Left cardiac atrium (tissue), 4 donors: ENCODE measurements around the gene MRPL58. TPM values are rescaled to one million over a fixed set of nuclear protein-coding genes. Genes with fewer than 3 reads are reported as not detected.
"Not testable (repeated sequence)": the region's sequence is repeated elsewhere in the genome, so short reads cannot be mapped to it uniquely, and the experiment has no call there.

Source experiments
- ATAC-seq, 2 donors: fragments of 200-7000 bp; cut with Tn5 transposase; one replicate each; pipeline ENCODE4 v1.9.1; 2020; ENCODE audit warnings: mild to moderate bottlenecking in 2 of 2, moderate library complexity in 2 of 2
- DNase-seq: peaks from one replicate; pipeline ENCODE4 v3.0.0-alpha.2; 2020
- intact Hi-C, 2 donors: fragments of 100-400 bp; cut with DNase I; formaldehyde crosslinking; loops; one replicate each; pipeline versions ENCODE4 v1.14.1 to v1.15.1; 2022 to 2023
- total RNA-seq, 2 donors: library from RNA; stranded (reverse); fragmentation: NEBNext Ultra II Directional; extraction: Animal tissue kit (Norgen Biotek cat#: 25700); gene quantifications; one replicate each; pipeline ENCODE4 v1.2.1, GENCODE V29; 2021
- donor health status: DM: no; HTN: yes; CAD: no.
- donor health status: DM: no; HTN: yes; CAD: no; lungs with severe emphysema.
- donor health status: DM: yes; HTN: yes; CAD: no.
- donor health status: Dilated cardiomyopathy.

MRPL58 gene
- total RNA-seq, 2 donors from 2014 or later = 38.1 to 46.7 TPM

DNA sequence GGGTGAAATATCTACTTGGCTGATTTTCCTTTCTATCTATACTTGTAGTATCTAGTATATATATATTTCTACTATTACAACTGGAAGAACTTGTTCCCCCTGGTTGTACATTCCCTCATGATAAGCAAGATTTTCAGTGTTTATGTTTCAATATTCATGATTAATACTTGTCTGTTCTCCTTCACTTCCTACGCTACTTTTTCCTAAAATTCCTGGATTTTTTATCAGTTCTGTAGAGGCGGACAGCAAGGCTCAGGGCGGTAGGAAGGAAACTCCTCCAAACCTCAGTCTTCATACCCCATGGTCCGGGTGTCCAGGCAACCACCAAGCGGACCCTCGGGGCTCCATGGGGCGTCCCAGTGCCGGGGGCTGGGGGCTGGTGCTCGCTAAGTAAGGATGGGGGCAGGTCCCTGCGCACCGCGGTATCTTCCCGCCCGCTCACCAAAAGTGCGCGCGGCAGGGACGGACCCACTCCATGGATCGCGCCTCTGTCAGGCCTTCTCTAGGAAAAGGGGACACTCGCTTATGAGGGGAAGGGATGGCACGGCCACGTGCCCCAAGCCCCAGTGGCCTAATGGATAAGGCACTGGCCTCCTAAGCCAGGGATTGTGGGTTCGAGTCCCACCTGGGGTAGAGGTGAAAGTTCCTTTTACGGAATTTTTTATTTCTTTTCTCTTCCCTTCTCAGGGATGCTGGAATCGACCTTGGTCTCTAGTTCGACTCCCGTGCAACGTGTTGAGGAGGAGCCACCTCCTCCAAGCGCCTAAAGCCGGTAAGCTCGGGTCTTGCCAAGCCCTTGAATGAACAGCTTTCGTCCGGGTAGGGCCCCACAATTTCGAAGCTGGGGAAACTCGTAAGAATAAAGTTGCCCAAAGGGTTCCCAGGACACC lies 21.1 kb downstream of the MRPL58 start:
- intact Hi-C loops = loop anchor here in 1 of 2 donors (5.0 kb wide), 1 partner anchor 51 kb away; no protein-coding TSS in a partner anchor
- ATAC-seq = peak; percentile 64 to 79
- DNase-seq = peak; percentile 88

DNA sequence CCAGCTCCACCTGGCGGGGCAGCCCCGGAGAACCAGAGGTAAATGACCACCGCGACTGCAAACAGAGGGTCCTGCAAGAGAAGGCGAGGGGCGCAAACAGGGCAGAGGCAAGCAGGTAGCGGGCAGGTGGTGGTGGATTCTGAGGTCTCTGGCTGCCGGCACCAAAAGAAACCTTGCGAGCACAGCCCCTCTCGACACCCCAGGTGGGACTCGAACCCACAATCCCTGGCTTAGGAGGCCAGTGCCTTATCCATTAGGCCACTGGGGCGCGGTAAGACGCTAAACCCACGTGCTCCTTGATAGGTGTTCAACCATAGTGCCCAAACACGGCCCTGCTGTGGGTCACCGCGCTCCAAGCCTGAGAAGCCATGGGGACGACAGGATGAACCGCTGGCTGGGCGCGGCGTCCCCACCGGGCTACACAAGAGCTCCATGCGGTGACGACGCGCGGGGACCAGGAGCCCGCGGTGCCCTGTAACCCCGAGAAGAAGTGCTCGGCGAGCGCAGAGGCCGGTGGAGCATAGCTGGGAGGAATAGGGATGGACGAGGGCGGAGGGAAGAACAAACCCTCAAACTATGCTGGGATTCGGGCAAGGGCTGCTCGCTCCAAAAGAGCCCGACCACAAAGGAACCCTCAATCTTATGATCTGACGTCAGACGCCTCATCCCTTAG lies 21.9 kb downstream of the MRPL58 start:
- intact Hi-C loops = loop anchor here in 1 of 2 donors (5.0 kb wide), 1 partner anchor 52 kb away; no protein-coding TSS in a partner anchor
- DNase-seq = peak; percentile 88

DNA sequence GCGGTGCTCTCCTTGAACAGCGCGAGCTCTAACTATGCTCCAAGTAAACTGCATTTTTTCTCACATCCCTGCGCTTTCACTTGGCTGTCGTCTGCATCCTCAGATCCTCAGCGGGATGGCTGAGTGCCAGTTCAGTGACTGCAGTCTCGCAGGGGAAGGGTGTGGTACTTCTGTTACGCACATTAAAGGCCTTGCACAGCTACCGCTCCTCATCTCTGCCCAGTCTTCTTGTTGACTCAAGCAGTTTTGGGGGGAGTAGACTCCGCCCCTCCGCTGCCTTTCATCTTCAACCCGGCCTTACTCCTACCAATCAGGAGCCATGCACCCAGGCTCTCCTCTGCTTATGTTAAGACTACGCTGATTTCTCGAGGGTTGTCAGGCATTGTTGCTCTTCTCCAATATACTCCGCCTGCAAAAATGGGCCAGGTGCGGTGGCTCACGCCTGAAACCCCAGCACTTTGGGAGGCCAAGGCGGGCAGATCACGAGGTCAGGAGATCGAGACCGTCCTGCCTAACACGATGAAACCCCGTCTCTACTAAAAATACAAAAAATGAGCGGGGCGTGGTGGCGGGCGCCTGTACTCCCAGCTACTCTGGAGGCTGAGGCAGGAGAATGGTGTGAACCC lies 24.3 kb downstream of the MRPL58 start:
- peak; percentile 27 to 32 for ATAC-seq
- intact Hi-C loops = no loop called here
- DNase-seq = peak; percentile 94

More for the DNA sequence above, 21.9 kb downstream of the MRPL58 start:
- peak; percentile 73 to 80 for ATAC-seq

DNA sequence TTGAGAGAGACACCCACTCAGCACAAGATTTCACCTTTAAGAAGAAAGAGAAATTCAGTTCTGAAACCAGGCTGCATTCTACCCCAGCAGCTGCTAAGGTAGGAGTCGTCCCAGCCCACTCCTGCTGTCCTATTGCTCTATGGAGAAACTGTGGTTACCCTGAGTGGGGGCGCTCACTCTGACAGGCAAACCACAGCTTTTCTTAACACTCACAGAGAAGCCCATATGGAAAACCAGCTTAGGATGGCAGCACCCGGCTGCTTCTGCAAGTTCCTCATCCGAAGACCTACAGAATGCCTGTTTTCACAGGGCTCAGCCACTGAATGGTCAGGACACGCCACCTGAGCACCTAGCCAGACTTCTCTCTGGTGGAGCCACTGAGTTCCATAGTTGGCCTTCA lies 26.8 kb downstream of the MRPL58 start:
- intact Hi-C loops = no loop called here
- ATAC-seq (no peak), DNase-seq (no peak)

DNA sequence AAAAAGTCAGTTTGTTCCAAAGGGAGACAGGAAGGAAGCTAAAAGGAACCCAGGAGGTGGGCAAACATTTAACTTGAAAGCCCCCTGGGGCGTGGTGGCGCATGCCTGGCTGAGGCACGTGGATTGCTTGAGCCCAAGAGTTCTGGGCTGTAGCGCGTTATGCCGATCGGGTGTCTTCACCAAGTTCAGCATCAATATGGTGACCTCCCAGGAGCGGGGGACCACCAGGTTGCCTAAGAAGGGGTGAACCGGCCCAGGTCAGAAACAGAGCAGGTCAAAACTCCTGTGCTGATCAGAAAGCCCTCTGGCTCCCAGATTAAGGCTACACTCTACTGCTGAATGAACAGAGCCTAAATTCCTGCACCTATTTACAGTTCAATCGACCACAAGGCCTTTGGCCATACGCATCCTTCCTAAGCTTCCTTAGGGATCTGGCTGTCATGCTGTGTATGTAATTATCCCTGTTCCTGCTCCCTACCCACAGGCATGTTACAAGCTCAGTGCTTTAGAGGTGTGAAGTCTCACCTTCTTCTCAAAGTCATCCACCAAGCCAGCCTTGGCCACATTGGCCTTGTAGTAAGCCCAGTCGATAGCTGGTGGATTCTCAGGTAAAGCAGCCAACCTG lies 29.3 kb downstream of the MRPL58 start:
- intact Hi-C loops = no loop called here
- ATAC-seq = no peak

DNA sequence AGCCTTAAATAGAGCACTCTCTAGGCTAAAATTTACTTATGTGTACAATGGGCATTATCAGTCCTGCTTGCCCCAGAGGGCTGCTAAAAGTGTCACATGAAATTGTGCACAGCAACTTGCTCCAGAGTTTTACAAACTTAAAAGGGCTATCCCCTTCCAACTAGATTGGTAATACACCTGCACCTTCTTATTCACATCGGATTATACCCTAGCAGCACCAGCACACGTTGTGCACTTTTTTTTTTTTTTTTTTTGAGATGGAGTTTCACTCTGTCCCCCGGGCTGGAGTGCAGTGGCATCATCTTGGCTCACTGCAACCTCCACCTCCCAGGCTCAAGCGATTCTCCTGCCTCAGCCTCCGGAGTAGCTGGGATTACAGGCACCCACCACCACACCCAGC lies 31.3 kb downstream of the MRPL58 start:
- DNase-seq, intact Hi-C loops, ATAC-seq: not testable (repeated sequence)

More for the DNA sequence above, 29.3 kb downstream of the MRPL58 start:
- no peak for DNase-seq

DNA sequence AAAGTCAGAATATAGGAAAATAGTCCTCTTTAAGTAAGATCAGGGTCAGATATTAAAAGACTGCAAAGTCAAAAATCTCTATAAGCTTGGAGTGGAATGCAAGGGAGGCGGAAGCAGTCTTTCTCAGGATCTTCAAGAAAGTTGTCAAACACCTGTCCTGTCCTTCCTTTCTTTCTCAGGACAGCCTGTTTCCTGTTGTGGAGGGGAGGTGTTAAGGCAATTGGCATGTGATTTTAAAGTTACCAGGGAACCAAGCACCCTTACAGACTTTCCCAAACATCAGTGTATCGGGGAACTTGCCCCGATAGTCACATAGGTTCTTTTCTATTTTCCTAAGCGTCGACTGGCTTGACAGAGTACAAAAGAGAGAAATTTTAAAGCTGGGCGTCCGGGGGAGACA lies 32.2 kb downstream of the MRPL58 start:
- intact Hi-C loops = no loop called here
- ATAC-seq = no peak
- no peak for DNase-seq

DNA sequence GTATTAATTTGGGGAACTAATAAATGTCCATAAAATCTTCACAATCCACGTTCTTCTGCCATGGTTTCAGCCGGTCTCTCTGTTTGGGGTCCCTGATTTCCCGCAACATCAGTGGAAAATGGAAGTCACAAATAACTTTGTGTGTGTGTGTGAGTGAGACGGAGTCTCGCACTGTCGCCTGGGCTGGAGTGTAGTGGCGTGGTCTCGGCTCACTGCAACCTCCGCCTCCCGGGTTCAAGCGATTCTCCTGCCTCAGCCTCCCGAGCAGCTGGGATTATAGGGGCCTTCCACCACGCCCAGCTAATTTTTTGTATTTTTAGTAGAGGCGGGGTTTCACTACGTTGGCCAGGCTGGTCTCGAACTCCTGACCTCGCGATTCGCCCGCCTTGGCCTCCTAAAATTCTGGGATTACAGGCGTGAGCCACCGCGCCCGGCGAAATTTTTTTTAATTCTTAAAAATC lies 33.5 kb downstream of the MRPL58 start:
- DNase-seq, intact Hi-C loops, ATAC-seq: not testable (repeated sequence)

DNA sequence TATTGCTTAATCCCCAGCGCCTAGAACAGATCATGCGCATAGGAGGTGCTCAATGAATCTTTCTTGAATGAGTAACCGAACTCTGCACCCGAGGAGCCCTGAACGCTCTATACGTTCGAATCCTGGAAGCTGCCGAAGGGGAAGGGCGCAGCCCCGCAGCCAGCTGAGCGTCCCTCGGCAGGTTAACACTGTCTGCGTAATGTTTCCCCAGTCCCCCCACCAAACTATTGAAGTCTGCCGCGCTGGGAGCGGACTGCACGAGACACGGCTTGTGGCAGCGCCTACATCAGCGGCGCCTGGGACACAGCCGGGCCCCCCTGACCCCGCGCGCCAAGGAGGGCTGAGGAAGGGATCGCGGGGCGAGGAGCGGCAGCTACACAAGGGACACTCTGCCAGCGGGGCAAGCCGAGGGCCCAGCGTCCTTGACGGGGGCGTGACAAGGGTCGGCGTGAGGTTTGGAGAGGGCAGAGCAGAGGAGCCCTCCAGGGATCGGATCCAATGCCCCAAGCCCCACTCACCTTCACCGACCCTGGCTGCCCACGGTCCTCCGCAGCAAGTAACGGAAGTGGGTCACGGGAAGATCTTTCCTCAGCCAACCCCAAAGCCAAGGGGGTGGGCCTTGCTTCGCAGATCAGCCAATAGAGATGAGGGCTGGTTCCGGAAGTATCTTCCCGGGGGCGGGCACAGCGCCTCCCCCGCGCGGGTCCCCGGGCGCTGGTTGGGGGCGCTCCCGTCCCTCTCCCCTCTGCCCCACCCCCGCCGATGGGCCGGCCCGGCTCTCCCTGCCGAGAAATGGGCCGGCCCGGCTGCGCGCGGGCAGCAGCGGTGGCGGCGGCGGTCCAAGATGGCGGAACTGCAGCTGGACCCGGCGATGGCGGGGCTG lies 34.2 kb downstream of the MRPL58 start, which contains the start of the genes ATP5PD and KCTD2:
Gene ATP5PD (minus strand): TSS at position 563 of the 883 bp plus-strand sequence. CDS start 4,319 bp downstream, outside the sequence.
Gene KCTD2 (plus strand): TSS at position 819 of the 883 bp plus-strand sequence. CDS start 26 bp downstream, at position 845.
- ATAC-seq = peak; percentile 97 to 98
- intact Hi-C loops = no loop called here

DNA sequence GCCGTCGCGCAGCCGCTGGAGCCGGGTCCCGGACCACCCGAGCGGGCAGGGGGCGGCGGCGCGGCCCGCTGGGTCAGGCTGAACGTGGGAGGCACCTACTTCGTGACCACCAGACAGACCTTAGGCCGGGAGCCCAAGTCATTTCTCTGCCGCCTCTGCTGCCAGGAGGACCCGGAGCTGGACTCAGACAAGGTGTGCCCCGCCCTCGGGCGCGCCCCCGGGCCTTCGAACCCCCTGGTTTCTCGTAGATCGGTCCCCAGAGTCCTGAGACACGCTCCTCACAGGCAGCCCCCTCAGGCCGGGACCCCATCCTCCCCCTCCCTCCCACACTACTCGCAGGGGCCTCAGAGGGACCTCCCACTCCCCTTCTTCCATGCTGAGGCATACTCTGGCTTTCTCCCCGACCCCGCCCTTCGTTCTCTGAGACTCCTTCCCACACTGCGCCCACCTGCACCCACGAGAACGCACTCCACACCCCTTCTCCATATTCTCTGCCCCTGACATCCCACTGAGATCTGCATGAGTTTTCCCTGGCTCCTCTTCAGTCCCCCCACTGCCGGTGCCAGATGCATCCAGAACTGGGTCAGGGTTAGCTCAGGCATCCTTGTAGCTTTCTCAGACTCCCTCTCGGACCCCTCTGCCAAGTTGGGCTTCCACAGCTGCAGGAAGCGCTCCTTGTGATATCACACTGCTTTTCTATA lies 35.1 kb downstream of the MRPL58 start:
- DNase-seq (peak; percentile 61), ATAC-seq (no peak)
- intact Hi-C loops = no loop called here

More for the DNA sequence above, 34.2 kb downstream of the MRPL58 start, which contains the start of the genes ATP5PD and KCTD2:
- DNase-seq = peak; percentile 96

DNA sequence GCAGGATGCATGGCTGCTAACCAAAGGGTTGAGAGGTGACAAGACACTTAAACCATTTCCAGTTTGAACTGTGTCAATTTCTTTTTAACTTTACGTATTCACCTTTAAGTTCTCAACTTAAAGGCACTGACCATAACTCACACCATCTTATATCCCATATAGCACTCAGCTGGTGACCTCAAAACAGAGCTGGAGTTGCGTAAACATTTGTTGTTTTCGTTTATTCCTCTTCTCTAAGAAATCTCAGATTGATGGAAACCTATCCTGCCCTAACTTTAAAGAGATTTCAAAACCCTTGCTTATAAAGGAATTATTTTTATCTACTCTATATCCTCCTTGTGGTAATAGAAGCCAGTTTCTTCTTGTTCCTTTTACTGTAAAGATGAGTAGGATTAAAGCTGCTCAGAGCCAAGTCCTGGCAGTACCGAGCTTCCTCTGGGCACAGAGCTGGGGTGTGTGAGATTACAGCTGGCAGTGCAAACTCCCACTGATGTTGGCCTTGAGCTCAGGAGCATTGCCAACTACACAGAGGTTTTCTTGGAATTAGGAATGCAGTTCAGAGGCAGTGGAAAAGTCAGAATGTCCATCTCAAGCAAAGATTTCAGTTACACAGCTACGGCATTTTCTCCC lies 35.9 kb downstream of the MRPL58 start:
- peak; percentile 53 for DNase-seq
- intact Hi-C loops = no loop called here
- peak; percentile 29 to 36 for ATAC-seq

DNA sequence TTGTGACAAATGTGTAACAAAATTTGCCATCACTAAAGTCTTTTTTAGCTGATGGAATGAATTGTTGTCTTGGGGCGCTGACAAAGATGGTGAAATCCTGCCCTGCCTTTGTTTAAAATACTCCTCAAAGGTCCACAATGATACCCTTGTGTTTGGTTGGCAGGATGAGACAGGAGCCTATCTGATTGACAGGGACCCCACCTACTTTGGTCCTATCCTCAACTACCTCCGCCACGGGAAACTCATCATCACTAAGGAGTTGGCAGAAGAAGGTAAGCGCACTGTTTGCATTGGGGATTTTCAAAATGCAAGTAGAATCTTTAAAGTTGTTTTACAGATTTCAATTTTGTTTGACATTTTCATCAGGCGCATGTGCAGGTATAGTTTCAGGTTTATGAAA lies 36.6 kb downstream of the MRPL58 start:
- DNase-seq (no peak), ATAC-seq (no peak)
- intact Hi-C loops = no loop called here

DNA sequence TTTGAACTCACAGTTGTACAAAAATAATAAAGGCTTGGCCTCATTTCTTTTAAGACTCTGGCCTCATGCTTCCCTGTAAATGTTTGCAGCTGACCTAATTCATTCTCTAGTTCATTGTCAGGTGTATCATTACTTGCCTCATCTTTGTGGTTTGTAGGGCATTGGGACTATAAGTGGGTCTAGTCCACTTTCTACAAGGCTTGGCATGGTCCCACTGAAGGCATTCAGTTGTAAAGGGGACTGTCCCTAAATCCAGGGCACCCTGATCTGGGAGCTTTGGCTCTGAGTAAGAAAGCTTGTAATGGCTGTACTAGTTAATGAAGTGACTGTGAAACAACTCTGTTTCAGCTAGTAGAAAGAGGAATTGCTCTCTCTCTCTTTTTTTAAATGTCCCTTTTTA lies 37.2 kb downstream of the MRPL58 start:
- intact Hi-C loops = no loop called here
- ATAC-seq = no peak
- DNase-seq = no peak

DNA sequence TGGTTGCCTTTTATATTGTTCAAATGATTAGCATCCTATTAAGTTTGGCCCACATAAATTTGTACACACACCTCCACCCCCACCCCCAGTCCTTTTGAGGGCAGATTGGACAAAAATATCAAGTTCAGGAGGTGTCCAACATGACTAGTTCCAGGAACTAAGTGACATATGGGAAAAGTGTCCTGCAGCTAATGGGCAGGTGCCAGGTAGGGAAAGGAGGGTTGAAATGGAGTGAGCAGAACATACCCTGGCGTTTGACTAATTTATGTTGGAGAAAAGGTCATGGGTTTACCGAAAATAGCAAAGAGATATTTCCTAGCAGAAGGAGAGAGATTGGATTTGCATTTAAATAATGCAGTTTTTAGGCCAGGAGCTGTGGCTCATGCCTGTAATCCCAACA lies 39.5 kb downstream of the MRPL58 start:
- ATAC-seq = no peak
- DNase-seq = no peak
- intact Hi-C loops = no loop called here

DNA sequence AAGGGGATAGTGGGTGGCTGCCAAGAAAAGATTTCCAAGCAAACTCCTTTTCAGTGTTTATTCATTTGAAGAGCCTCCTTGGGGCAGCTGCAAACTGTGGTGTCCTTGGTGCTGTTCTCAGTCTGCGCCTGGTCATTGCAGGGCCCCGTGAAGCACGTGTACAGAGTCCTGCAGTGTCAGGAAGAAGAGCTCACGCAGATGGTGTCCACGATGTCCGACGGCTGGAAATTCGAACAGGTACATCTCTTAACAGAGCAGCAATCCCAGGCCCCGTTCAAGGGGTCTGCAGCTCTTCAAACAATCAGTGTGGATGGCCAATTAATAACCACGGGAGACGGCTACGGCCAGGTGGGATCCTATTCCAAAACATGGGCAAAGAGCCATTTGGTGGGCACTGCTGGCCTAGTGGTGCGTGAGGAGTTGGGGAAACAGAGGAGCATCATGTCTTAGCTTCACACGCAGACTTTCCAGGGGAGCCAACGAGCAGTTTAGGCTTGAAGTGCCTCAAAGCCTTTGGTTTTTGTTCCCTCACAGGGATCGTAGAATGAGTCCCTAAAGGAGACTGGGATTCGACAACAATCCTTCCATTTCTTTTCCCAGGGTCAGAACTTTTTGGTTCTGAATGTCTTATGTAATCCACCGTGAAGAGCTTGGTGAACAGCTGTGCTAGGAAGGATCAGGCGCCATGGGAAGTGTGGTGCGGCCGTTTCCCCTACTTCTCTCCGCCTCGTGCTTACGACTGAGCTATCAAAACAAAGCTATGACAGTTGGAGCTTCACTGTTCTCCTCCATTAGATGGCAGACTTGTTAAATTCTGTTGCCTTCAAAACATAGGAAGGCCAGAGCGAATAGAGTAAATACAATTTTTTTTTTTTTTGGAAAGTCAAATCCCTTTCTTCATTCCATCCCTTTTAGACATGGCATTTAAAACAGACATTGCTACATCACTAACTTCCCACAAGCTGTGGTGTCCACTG lies 47.2 kb downstream of the MRPL58 start:
- no peak for DNase-seq
- intact Hi-C loops = loop anchor here in 1 of 2 donors (10.0 kb wide), 1 partner anchor 115 kb away; no protein-coding TSS in a partner anchor
- ATAC-seq = peak; percentile 82 to 85
